ENCODE results near the gene MPRIP.

DNA sequence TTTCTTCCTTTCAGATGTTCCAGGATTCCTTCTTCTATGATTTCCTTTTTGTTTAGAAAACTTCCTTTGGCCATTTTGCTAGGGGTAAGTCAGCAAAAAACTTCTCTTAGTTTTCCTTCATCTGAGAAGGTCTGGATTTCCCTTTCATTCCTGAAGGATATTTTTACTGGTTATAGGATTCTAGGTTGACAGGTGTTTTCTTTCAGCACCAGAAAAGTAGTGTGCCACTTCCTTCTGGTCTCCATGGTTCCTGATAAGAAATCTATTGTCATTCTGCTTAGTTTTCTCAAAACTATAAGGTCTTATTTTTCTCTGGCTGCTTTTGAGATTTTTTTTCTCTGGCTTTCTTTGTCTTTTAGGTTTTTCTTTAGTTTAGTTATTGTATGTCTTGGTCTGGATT, 27.6 kb downstream of the MPRIP start:
- TF ChIP-seq POLR2A (IDR thresholded peaks at IDR 0.05; ENCODE audit: low read depth, low read length) (no peak), POLR2AphosphoS5 (IDR thresholded peaks at IDR 0.05; ENCODE audit: low read depth, low read length) (no peak), SPI1 (IDR thresholded peaks at IDR 0.05; ENCODE audit: low read depth, low read length) (no peak), TAF1 (IDR thresholded peaks at IDR 0.05; ENCODE audit: low read depth, low read length) (no peak), PAX5 (IDR thresholded peaks at IDR 0.05; ENCODE audit: insufficient read depth, low read length, severe bottlenecking) (no peak)
